ENCODE results near the gene CHST8.
"Not testable (repeated sequence)": the region's sequence is repeated elsewhere in the genome, so short reads cannot be mapped to it uniquely, and the experiment has no call there.

Gene CHST8

GRCh38 chr19:33661336-33661735, 39.6 kb downstream of the CHST8 start:
- no peak overlapping the region for H3K4me3 ChIP-seq (ENCODE audit: low read depth, low read length)
- TF ChIP-seq, protein P1, sequence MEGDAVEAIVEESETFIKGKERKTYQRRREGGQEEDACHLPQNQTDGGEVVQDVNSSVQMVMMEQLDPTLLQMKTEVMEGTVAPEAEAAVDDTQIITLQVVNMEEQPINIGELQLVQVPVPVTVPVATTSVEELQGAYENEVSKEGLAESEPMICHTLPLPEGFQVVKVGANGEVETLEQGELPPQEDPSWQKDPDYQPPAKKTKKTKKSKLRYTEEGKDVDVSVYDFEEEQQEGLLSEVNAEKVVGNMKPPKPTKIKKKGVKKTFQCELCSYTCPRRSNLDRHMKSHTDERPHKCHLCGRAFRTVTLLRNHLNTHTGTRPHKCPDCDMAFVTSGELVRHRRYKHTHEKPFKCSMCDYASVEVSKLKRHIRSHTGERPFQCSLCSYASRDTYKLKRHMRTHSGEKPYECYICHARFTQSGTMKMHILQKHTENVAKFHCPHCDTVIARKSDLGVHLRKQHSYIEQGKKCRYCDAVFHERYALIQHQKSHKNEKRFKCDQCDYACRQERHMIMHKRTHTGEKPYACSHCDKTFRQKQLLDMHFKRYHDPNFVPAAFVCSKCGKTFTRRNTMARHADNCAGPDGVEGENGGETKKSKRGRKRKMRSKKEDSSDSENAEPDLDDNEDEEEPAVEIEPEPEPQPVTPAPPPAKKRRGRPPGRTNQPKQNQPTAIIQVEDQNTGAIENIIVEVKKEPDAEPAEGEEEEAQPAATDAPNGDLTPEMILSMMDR (IDR thresholded peaks at IDR 0.05; ENCODE audit: low read depth, low read length): no peak

DNA sequence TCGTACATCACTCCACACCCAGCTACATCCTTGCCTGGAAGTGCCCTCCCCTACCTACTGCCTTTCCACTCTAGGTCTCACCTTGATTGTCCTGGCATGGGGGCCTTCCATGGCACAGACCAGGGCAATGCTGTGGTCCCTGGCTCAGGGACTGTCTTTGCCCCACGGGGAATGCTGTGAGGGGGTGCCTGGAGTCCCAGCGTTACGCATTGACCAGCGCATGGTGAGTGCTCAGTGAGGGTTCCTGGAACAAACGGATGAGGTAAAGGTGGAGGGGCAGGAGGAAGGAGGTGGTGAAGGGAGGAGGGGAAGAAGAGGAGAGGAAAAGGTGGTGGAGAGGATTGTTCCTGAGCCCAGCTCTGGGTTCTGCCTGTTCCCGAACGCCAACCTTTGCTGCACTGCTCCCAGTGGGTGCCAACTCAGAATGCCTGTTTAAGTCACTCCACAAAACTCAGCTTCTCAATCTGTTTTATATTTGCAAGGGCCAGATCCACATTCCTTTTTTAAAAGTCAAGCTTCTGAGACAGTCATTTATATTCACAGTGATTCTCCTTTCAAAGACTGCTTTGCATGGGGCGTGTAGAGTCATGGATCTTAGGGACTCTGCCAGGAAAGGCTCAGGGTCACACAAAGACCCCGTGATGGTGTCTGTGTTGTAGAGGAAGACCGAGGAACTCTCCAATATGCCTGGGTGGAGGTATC, 40.8 kb downstream of the CHST8 start:
- H3K4me3 ChIP-seq (ENCODE audit: low read depth, low read length): no peak overlapping the region
- TF ChIP-seq, protein P1 (IDR thresholded peaks at IDR 0.05; ENCODE audit: low read depth, low read length): no peak

- not testable (repeated sequence) for H3K4me3 ChIP-seq (ENCODE audit: low read depth, low read length)
These were observed 41.6 kb downstream of the CHST8 start for GRCh38 chr19:33663316-33663715.

- no peak overlapping the region for H3K4me3 ChIP-seq (ENCODE audit: low read depth, low read length)
- TF ChIP-seq, protein P1 (IDR thresholded peaks at IDR 0.05; ENCODE audit: low read depth, low read length): no peak
These were observed 43.0 kb downstream of the CHST8 start for GRCh38 chr19:33664744-33665143.

GRCh38 chr19:33665776-33666595, 44.2 kb downstream of the CHST8 start:
- no peak overlapping the region for H3K4me3 ChIP-seq (ENCODE audit: low read depth, low read length)
- TF ChIP-seq, protein P1 (IDR thresholded peaks at IDR 0.05; ENCODE audit: low read depth, low read length): no peak

DNA sequence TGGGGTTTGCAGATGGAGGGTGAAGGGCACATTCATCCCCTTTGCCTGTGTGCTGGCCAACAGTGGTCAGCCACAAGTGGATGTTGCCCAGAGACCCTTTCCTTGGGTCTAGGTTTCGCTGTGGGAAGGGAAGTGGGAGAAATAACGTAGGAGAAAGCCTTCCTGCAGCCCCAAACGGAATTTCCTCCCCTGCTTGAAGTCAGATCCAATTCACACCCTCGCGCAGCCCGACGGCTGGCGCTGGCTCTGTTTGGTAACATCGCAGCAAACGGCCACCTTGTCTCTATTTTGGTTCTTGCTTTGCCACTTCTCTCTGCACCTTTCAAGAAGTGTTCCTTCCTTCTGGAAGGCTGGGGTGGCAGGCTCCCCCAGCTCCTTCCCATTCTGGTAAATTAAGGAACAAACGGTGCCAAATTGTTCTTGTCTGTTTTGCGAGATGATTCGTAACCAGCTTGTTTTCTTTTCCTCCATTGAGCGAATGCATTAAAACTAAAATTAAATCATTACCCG, 45.4 kb downstream of the CHST8 start:
- TF ChIP-seq, protein P1 (IDR thresholded peaks at IDR 0.05; ENCODE audit: low read depth, low read length): no peak

GRCh38 chr19:33667881-33668280, 46.1 kb downstream of the CHST8 start:
- no peak overlapping the region for H3K4me3 ChIP-seq (ENCODE audit: low read depth, low read length)
- TF ChIP-seq, protein P1 (IDR thresholded peaks at IDR 0.05; ENCODE audit: low read depth, low read length): no peak

More for the DNA sequence above, 45.4 kb downstream of the CHST8 start:
- no peak overlapping the region for H3K4me3 ChIP-seq (ENCODE audit: low read depth, low read length)
